B cell (primary cell): ENCODE results near the gene METTL8.

Experiments used
- CTCF ChIP-seq: fragments of 200-600 bp; IDR thresholded peaks from one replicate; pipeline ENCODE4 v1.8.0; 2022; ENCODE audit warnings: antibody characterized with exemption, mild to moderate bottlenecking
- EZH2 ChIP-seq: IDR thresholded peaks from 2 replicates; pipeline ENCODE4 v1.6.1; 2012; ENCODE audit warnings: borderline replicate concordance, low read depth, mild to moderate bottlenecking, moderate library complexity, low read length; ENCODE audit not compliant: insufficient read depth, poor library complexity, severe bottlenecking

GRCh38 chr2:171316220-171316619, 117.6 kb downstream of the METTL8 start:
- TF ChIP-seq EZH2 = no peak
- TF ChIP-seq CTCF = no peak
